NCI-H345 (cell line): ENCODE results near the gene B3GNT2.
"Not testable (repeated sequence)": the region's sequence is repeated elsewhere in the genome, so short reads cannot be mapped to it uniquely, and the experiment has no call there.

ENCODE experiments used
- DNase-seq: peaks from one replicate; lab custom pipeline; 2025; lab: John Stamatoyannopoulos, UW

The B3GNT2 gene

DNA sequence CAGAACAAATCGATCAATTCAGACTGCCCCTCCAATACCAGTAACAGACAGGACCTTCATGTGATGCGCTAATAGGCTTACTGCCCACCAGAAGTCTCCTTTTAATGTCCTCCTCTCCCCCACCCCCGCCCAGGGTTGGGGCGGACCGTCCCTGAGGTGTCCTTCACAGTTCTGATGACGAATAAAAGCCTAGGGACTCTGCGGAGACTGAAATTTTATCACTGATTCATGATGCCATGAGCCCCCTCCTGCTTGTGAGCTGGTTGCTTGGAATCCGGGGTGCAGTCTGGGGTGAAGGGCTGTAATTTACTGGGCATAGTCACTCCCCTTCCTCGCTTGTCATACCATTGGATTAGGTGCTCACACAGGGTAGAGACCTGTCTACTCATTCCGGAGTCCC, 42.3 kb downstream of the B3GNT2 start:
- DNase-seq: no peak

DNA sequence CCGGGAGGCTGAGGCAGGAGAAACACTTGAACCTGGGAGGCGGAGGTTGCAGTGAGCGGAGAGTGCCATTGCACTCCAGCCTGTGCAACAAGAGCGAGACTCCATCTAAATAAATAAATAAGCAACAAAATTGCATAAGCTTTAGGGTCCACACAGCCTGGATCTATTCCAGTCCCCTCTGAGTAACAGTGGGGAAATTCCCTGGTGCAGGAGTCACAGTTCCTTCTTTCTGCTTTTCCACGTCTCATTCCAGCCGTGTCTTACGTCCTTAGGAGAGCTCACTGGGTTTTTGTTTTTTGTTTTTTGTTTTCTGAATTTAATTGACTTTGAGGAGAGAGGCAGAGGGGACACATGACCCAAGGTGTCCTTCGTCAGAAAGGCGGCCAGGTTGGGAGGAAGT, 44.6 kb downstream of the B3GNT2 start:
- no peak for DNase-seq

DNA sequence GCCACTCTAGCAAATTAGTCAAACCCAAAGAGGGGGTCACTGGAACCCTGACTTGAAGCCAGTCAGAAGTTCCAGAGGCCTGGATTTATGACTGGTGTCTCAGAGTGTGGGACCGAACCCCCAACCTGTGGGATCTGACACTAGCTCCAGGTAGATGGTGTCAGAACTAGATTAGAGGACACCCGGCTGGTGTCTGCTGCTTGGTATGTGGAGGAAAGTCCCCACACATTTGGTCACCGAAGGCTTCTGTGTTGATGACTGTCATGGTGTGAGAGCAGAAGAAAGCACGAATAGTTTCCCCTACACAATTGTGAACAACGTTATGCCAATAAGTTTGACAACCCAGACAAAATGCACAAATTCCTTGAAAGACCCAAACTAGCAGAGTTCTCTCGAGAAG, 48.1 kb downstream of the B3GNT2 start:
- no peak for DNase-seq

DNA sequence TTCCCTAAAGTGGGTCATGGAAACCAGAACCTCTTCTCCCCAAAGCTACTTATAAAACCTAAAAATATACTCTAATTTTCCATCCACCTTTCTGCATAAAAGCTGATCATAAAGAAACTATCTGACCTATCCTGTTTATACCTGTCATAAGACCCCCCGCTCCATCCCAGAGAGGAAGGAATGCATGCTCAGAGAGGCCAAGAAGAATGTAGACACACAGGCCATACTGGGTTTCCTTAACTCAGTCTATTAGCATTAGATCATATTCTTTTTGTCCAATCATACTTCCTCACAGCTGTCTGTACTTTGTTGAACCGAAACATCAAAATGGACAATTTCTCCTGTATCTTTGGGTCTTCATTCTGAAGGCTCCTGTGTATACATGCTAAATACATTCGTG, 52.3 kb downstream of the B3GNT2 start:
- no peak for DNase-seq

DNA sequence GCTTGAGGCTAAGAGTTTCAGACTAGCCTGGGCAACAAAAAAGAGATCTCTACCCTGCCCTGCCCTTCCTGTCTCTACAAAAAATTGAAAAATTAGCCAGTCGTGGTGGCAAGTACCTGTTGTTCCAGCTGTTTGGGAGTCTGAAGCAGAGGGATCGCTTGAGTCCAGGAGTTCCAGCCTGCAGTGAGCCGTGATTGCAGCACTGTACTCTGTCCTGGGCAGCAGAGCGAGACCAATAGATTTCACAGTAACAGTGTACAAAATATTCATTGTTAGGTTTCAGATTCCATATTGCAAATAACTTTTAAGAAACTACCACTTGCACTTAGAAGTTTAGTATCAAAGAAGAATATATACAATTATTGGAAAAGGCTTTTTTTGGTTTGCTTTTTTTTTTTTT, 54.3 kb downstream of the B3GNT2 start:
- no peak for DNase-seq

DNA sequence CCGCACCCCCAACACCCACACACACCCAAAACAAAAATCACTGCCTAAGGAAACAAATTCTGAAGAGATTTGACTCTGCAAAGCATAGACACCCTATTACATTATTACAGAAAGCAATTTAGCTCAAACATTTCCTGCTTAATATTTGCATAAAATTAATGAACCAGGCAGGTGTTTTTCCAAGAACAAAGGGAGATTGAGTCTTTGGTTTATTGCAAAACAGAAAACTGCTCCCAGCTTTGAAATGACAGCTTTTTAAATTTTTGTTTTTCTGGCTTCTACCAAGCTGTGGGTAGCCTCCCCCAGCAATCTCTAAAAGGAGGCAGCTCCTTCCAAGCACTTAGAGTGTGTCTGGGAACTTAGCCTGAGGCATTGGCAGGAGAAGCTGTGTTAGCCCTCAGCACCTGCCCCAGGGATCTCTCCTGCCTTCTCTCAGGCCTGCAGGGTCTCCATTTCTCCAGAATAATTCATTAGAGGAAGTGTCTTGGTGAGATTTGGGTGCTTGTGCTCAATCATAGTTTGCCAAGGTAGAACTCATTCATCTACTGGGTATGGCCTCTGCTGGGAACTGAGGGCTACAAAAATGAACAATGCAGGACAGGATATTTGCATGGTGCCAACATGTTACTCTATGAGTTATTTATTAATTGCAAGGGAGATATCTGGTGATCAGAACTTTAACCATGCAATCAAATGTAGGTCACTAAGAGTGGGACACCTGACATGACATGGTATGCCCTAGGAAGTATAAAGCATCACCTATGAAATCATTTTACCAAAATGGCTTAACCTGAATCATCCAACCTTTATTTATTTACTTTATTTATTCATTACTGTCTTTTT, 58.7 kb downstream of the B3GNT2 start:
- DNase-seq: no peak

DNA sequence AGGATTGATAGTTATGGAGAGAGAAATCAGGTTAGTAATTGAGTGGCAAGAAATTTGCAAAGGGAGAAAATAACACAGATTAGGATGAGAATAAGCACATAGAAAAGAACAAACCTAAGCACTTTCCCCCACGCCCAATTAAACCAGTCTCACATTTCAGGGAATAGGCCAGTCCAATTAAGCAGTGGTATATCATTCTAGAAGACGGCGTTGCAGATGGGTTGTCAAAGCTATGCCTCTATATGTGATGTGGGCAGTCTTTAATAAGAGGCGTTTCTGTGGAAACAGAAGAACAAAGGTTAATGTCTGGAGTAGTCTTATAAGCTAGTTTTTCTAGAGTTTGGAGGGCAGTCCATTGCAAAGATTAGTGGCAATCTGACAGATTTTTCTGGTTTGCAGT, 61.6 kb downstream of the B3GNT2 start:
- DNase-seq: no peak

DNA sequence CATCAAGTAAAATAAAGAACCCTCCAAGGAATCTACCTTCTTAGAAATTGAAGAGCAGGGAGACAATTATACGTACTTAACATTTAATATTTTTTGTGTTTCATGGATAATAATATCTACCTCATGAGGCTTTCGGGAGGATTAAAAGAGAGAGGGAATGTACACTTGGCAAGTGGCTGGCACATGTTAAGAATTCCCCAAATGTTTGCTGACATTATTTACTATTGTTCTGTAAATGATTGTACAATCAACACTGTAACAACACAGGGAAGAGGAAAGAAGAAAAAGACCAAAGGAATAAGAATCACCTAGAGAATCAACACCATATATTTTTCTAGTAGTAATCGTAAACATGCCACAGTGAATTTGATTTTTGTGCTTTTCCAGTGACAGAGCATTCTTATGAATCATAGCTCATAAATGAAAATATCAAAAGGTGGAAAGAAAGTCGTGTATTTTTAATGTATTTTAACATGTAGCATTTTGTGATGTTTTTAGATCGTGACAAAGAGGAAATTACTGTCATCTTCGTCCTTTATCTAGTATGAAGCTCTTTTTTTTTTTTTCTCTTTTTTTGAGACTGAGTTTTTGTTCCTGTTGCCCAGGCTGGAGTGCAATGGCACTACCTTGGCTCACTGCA, 67.3 kb downstream of the B3GNT2 start:
- DNase-seq: no peak

DNA sequence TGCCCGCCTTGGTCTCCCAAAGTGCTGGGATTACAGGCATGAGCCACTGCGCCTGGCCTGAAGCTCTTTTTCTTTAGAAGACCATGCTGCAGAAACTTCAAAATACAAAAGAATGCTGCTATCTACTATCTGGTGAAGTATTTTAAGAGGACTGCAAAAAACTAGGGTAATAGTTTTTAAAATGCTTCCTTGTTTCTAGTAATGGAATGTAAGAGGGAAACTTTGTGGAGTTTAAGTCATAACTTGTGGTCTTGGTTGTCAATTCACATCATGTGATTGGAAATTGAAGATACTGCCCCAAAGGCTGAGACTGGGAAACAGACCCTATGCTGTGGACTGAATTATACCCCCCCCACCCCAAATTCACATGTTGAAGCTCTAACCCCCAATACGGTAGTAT, 68.3 kb downstream of the B3GNT2 start:
- no peak for DNase-seq

DNA sequence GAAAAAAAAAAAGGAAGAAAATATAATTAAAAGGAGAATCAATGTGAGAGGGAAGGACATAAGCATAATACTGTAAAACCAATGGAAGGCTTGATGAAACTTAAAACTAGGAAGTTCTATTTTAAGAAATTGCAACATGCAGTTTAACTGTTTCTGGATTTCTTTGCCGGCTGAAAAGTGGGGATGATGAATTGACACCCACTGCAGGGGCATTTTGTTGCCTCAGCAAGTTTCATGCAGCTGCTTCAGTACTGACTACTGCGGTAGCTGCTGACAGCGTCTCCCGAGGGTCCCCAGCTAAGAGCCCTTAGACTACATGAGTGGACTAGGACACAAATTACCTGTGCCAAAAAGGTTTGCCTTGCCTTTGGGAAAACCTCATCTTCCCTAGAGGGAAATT, 69.2 kb downstream of the B3GNT2 start:
- no peak for DNase-seq

DNA sequence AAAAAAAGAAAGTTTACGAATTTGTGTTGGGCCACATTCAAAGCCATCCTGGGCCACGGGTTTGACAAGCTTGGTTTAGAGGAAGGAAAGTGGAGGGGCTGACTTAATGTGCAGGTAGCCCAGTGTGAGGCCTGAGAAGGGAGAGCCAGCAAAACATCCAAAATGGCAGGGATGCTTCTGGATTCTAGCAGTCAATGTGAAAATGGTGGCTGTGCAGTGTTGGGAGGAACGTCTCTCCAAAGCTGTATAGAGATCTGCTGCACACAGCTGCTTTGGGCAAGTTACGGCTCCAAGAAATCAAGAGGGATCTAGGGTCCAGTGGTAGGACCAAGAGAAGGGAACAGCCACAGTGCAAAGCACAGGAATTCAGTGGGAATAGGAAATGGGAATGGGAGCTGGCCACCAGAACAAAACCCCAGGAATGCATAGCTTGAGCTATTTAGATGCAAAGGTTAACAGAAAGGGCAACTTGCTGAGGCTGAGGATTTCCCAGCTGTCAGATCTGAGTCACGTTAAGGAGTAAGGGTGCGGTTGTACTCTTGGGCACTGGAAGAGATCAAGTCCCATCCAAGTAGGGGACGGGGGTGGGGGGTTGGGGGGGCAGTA, 70.6 kb downstream of the B3GNT2 start:
- DNase-seq: no peak

DNA sequence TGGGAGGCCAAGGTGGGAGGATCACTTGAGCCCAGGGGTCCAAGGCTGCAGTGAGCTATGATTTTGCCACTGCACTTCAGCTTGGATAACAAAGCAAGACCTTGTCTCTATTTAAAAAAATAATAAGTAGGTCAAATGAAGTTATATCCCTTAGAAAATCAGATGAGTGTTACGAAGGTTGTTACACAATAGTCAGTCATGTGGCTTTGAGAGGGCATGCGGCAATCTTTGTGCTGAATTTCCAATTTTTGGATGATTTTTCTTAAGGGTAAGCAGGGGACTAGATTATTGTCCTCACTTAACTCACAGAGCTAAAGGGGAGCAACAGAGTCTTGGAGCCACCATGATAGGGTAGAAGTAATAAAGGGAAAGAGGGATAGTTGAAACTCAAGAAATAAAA, 71.8 kb downstream of the B3GNT2 start:
- DNase-seq: no peak

DNA sequence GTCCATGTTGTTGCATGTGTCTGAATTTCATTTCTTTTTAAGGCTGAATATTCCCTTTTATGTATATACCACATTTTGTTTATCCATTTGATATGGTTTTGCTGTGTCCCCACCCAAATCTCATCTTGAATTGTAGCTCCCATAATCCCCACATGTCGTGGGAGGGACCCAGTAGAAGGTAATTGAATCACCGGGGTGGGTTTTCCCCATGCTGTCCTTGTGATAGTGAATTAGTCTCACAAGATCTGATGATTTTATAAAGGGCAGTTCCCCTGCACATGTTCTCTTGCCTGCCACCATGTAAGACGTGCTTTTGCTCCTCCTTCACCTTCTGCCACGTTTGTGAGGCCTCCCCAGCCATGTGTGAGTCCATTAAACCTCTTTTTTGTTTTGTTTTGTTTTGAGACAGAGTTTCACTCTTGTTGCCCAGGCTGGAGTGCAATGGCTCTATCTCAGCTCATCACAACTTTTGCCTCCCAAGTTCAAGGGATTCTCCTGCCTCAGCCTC, 72.8 kb downstream of the B3GNT2 start:
- not testable (repeated sequence) for DNase-seq

DNA sequence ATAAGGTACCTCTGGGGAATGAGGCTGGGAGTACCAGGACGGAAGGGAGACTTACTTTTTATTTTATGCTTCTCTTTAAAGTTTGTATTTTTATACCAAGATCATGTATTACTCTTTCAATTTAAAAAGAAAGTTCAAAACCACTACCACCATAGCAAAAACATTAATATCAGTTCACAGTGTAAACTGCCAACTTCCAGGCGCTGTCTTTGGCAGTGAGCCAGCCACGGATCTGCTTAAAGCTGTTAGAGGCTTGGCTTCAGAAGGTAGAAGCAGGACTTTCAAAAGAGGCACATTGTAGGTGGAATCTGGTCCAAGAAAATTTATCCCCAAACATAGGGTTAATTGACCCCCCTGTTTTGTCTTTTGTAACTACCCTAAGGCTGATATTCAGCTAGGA, 74.8 kb downstream of the B3GNT2 start:
- peak; percentile 58 for DNase-seq
